Hepatocyte (in vitro differentiated cells): ENCODE data around the gene TMEM255B. TPM values are rescaled to one million over a fixed set of nuclear protein-coding genes. Genes with fewer than 3 reads are reported as not detected.

Experiments used
- DNase-seq: peaks from one replicate; pipeline ENCODE4 v3.0.0-alpha.2; 2016; ENCODE audit warnings: low spot score
- H2AFZ ChIP-seq: fragments of 200-600 bp; sonication (generic); 2 replicates; pipeline ENCODE4 v1.6.0; 2016; ENCODE audit warnings: antibody characterized with exemption, mild to moderate bottlenecking
- H3K27ac ChIP-seq: fragments of 200-600 bp; sonication (generic); 2 replicates; pipeline ENCODE4 v1.5.1; 2016; ENCODE audit warnings: mild to moderate bottlenecking
- H3K27me3 ChIP-seq: fragments of 200-600 bp; sonication (generic); 2 replicates; pipeline ENCODE4 v1.6.1; 2016
- H3K36me3 ChIP-seq: fragments of 200-600 bp; sonication (generic); replicated peaks from 2 replicates; pipeline ENCODE4 v1.5.1; 2016; ENCODE audit warnings: low read depth; ENCODE audit not compliant: insufficient read depth
- H3K4me1 ChIP-seq: fragments of 200-600 bp; sonication (generic); 2 replicates; pipeline ENCODE4 v1.5.1; 2016; ENCODE audit warnings: mild to moderate bottlenecking, moderate library complexity; ENCODE audit not compliant: insufficient read depth
- H3K4me2 ChIP-seq: fragments of 200-600 bp; sonication (generic); 2 replicates; pipeline ENCODE4 v1.6.0; 2016
- H3K4me3 ChIP-seq: fragments of 200-600 bp; sonication (generic); 2 replicates; pipeline ENCODE4 v1.5.1; 2016; ENCODE audit warnings: mild to moderate bottlenecking
- H3K79me2 ChIP-seq: fragments of 200-600 bp; sonication (generic); 2 replicates; pipeline ENCODE4 v1.6.0; 2017; ENCODE audit warnings: mild to moderate bottlenecking
- H3K9me2 ChIP-seq: fragments of 200-600 bp; sonication (generic); replicated peaks from 2 replicates; pipeline ENCODE4 v1.6.0; 2017; ENCODE audit warnings: mild to moderate bottlenecking; ENCODE audit not compliant: insufficient read depth
- H3K9me3 ChIP-seq: fragments of 200-600 bp; sonication (generic); 2 replicates; pipeline ENCODE4 v1.5.1; 2016; ENCODE audit warnings: low read depth, mild to moderate bottlenecking
- H4K20me1 ChIP-seq: fragments of 200-600 bp; sonication (generic); 2 replicates; pipeline ENCODE4 v1.6.0; 2016; ENCODE audit warnings: mild to moderate bottlenecking; ENCODE audit not compliant: insufficient read depth, poor library complexity, severe bottlenecking
- CTCF ChIP-seq: fragments of 200-600 bp; sonication (generic); IDR thresholded peaks from 2 replicates; pipeline ENCODE4 v1.5.1; 2016; ENCODE audit warnings: antibody characterized with exemption, mild to moderate bottlenecking; ENCODE audit not compliant: poor library complexity
- EZH2 ChIP-seq: fragments of 200-600 bp; sonication (generic); IDR thresholded peaks from 2 replicates; pipeline ENCODE4 v1.6.1; 2016; ENCODE audit warnings: antibody characterized with exemption, mild to moderate bottlenecking, borderline replicate concordance
- EZH2phosphoT487 ChIP-seq: fragments of 200-600 bp; sonication (generic); IDR thresholded peaks from one replicate; pipeline ENCODE4 v1.6.1; 2018; ENCODE audit warnings: antibody characterized with exemption, mild to moderate bottlenecking, low read depth, moderate library complexity; ENCODE audit not compliant: unreplicated experiment, severe bottlenecking
- WGBS: methylation state at CpG from one replicate; pipeline ENCODE4 v1.1.6; 2016; ENCODE audit warnings: low lambda C conversion rate; ENCODE audit errors: missing lambda C conversion rate; 5-methylcytosine and 5-hydroxymethylcytosine counted together
- polyA plus RNA-seq: library from polyadenylated mRNA; unstranded; fragments of >200 nt; fragmentation: Nextera tagmentation; extraction: Ambion mirVana; gene quantifications from 2 replicates; pipeline ENCODE4 v1.2.1, GENCODE V29; 2016
- total RNA-seq: library from RNA; depleted of rRNA; stranded (reverse); fragments of >200 nt; gene quantifications from 2 replicates; pipeline ENCODE4 v1.2.3, GENCODE V29; 2014

TMEM255B gene
- total and polyA plus RNA-seq, 2 experiments from 2014 or later = 0.10 to 4.0 TPM

DNA sequence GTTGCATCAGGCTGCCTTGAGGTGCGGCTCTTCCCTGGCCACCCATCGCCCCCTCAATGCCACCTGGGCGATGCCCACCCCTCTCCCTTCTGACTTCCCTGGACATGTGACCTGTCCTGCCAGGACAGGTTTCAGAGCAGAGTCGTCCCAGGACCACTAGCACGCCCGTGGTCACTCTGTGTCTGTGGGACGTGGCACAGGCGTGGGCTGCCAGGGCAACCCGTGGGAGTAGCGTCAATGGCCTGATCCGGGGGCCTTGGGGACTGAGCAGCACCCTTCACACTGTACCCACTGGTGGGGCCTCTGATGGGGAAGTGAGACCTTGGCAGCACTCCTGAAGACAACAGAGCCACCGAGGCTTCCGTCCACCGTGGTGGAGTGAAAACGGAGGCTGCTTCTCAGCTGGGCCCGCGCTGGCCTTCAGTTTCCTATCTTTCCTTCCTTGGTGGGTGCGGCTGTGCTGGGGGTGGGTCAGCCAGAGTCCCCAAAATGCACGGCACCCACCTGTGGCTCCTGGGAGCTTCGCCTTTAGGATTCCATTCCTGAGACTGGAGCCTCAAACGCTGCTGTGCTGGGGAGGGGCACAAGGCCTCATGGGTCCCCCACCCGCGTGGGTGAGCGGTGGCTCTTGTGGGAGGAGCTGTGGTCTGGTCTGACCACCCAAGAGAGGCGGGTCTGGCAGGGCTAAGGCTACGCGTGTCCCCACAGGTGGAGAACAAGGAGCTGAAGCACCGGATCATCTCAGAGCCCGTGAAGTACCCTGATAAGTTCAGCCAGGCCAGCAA is 26.7 kb upstream of the TMEM255B start:
- no peak overlapping the region for H3K4me2 ChIP-seq
- H3K9me3 ChIP-seq = no peaks in the 10 kb centered on the region
- no peaks in the 10 kb centered on the region for H3K79me2 ChIP-seq
- no peaks in the 10 kb centered on the region for H3K9me2 ChIP-seq
- H3K36me3 ChIP-seq = no peaks in the 10 kb centered on the region
- TF ChIP-seq EZH2phosphoT487 (no peak), EZH2 (no peak), CTCF (no peak)
- no peaks in the 10 kb centered on the region for H4K20me1 ChIP-seq
- no peak overlapping the region for H3K4me3 ChIP-seq
- no peak overlapping the region for H3K27ac ChIP-seq
- H3K27me3 ChIP-seq = no peaks in the 10 kb centered on the region
- H3K4me1 ChIP-seq = peaks cover 4% of the 10 kb centered on the region
- WGBS = 90% methylated on average over 29 of the region's 29 CpGs
- H2AFZ ChIP-seq = no peak overlapping the region
- no peak for DNase-seq

DNA sequence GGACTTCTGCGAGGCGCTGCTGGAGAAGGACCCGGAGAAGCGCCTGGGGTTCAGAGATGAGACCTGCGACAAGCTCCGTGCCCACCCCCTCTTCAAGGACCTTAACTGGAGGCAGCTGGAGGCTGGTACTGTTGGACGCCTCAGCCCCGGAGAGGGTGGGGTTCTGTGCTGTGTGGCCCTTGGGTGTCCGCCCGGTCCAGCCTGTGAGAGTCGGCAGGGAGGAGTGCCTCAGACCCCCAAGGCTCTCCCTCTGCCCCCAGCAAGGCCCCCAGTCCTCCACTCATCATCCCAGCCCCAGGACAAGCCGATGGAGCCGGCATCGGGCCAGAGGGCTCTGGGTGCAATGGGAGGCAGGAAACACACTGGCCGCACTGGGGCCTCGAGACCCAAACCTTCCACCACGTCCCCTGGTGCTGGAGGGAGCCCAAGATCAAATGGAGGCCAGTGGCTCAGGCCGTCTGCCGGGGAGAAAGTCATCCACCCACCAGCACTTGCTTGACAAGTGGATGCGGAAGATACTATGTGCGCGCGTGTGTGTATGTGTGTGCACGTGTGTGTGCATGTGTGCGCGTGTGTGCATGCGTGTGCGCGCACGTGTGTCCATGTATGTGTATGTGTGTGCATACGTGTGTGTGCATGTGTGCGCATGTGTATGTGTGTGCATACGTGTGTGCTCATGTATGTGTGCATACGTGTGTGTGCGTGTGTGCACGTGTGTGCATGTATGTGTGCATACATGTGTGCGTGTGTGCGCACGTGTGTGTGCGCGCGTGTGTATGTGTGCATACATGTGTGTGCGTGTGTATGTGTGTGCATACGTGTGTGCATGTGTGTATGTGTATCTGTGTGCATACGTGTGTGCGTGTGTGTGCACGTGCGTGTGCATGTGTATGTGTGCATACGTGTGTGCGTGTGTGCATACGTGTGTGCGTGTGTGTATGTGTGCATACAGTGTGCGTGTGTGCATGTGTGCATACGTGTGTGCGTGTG is 25.8 kb upstream of the TMEM255B start:
- H3K36me3 ChIP-seq = no peaks in the 10 kb centered on the region
- no peaks in the 10 kb centered on the region for H3K27me3 ChIP-seq
- no peaks in the 10 kb centered on the region for H3K9me2 ChIP-seq
- peaks cover 4% of the 10 kb centered on the region for H3K4me1 ChIP-seq
- no peak overlapping the region for H3K4me3 ChIP-seq
- no peaks in the 10 kb centered on the region for H4K20me1 ChIP-seq
- H3K27ac ChIP-seq = no peak overlapping the region
- TF ChIP-seq EZH2phosphoT487 (no peak), CTCF (no peak), EZH2 (no peak)
- H3K9me3 ChIP-seq = no peaks in the 10 kb centered on the region
- DNase-seq = no peak
- no peaks in the 10 kb centered on the region for H3K79me2 ChIP-seq
- WGBS = 80% methylated on average over 32 of the region's 55 CpGs
- H3K4me2 ChIP-seq = no peak overlapping the region
- no peak overlapping the region for H2AFZ ChIP-seq

- TF ChIP-seq CTCF = no peak
- TF ChIP-seq EZH2phosphoT487 = no peak
- TF ChIP-seq EZH2 = no peak
- Histone ChIP-seq H3K4me2 (no peak overlapping the region), H3K27ac (no peak overlapping the region), H2AFZ (no peak overlapping the region), H3K4me1 (peaks cover 4% of the 10 kb centered on the region), H3K79me2 (no peaks in the 10 kb centered on the region), H4K20me1 (no peaks in the 10 kb centered on the region), H3K27me3 (no peaks in the 10 kb centered on the region), H3K9me3 (no peaks in the 10 kb centered on the region), H3K36me3 (no peaks in the 10 kb centered on the region), H3K4me3 (no peak overlapping the region), H3K9me2 (no peaks in the 10 kb centered on the region)
- 90% methylated on average over 23 of the region's 26 CpGs for WGBS
- no peak for DNase-seq
These were observed 24.8 kb upstream of the TMEM255B start for GRCh38 chr13:113734099-113734825.
